ENCODE results near the gene PDIA4.

DNA sequence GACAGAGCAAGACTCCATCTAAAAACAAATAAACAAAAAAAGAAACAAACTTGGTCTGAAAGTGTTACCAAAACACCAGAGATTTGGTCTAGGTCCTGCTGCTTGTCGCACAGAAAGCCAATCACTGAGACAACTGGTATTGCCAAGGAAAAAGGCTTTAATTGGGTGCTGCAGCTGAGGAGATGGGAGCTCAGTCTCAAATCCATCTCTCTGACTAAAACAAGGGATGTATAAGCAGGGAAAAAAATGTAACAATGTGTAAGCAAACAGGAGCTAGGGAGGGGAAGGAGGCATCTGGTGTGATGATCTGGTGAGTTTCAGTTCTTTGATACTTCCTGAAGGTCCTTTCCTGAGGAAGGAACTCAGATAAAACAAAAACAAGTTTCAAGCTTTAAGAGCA, 8.4 kb upstream of the PDIA4 start:
- TF ChIP-seq, protein P1, sequence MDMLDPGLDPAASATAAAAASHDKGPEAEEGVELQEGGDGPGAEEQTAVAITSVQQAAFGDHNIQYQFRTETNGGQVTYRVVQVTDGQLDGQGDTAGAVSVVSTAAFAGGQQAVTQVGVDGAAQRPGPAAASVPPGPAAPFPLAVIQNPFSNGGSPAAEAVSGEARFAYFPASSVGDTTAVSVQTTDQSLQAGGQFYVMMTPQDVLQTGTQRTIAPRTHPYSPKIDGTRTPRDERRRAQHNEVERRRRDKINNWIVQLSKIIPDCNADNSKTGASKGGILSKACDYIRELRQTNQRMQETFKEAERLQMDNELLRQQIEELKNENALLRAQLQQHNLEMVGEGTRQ (IDR thresholded peaks at IDR 0.05) = no peak
- TF ChIP-seq BHLHE40 (IDR thresholded peaks at IDR 0.05; ENCODE audit: low read depth, low read length) = no peak
- no peak for TF ChIP-seq POLR2A (IDR thresholded peaks at IDR 0.05; ENCODE audit: low read length)
- no peak for TF ChIP-seq SREBF2 (IDR thresholded peaks at IDR 0.05)
- TF ChIP-seq MYC (IDR thresholded peaks at IDR 0.05; ENCODE audit: borderline replicate concordance, low read length) = no peak
- no peak for TF ChIP-seq CTCF (IDR thresholded peaks at IDR 0.05)
- TF ChIP-seq RAD21 (conservative IDR thresholded peaks at IDR 0.05 in 1 of 2, IDR thresholded peaks at IDR 0.05 in 1 of 2) = no peak
- TF ChIP-seq, protein P2, sequence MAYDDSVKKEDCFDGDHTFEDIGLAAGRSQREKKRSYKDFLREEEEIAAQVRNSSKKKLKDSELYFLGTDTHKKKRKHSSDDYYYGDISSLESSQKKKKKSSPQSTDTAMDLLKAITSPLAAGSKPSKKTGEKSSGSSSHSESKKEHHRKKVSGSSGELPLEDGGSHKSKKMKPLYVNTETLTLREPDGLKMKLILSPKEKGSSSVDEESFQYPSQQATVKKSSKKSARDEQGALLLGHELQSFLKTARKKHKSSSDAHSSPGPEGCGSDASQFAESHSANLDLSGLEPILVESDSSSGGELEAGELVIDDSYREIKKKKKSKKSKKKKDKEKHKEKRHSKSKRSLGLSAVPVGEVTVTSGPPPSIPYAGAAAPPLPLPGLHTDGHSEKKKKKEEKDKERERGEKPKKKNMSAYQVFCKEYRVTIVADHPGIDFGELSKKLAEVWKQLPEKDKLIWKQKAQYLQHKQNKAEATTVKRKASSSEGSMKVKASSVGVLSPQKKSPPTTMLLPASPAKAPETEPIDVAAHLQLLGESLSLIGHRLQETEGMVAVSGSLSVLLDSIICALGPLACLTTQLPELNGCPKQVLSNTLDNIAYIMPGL (CRISPR knock-in tag; IDR thresholded peaks at IDR 0.05; ENCODE audit: borderline replicate concordance) = no peak
- no peak for TF ChIP-seq ZC3H11A (IDR thresholded peaks at IDR 0.05)
- TF ChIP-seq CEBPB (IDR thresholded peaks at IDR 0.05) = no peak
- TF ChIP-seq EP300 (IDR thresholded peaks at IDR 0.05) = no peak

All from A549 (cell line).